ENCODE data around the gene PTPDC1. TPM values are rescaled to one million over a fixed set of nuclear protein-coding genes. Genes with fewer than 3 reads are reported as not detected.

The PTPDC1 gene
- total RNA-seq, 3 donors from 2014 or later (not counting 1 experiment from before 2014, with no cell fraction given) = 2.8 to 3.9 (median 3.4) TPM

DNA sequence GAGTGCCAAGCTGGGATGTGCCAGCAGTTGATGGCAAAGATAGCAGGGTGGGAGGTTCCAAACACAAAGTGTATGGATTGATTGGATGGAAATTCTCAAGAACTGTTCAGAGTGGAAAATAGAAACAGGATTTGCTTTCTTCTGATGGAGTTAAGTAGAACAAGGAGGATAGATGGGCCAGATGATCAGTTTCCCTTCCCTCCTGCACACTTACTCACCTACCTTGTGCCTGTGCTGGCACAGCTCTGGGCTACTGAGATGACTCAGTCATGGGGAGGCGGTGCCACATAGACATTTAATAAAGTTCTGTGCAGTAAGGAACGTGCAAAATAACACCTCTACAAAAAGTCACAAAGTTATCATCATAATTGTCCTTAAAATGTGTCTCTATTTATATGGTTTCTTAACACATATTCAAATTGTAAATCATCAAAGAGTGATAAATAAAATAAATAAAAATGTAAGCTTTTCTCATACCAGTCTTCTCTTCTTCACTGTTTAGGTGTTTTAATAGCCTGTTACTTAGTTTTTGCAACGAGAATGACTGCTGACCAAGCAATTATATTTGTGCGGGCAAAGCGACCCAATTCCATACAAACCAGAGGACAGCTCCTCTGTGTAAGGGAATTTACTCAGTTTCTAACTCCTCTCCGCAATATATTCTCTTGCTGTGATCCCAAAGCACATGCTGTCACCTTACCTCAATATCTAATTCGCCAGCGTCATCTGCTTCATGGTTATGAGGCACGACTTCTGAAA is 12.7 kb downstream of the PTPDC1 start:
- Histone ChIP-seq H3K27ac (ENCODE audit: low read length) (no peak overlapping the region), H3K4me1 (ENCODE audit: control insufficient read depth, insufficient read depth, low read length) (no peaks in the 10 kb centered on the region), H3K9me3 (ENCODE audit: control insufficient read depth, insufficient read depth, low read length) (no peaks in the 10 kb centered on the region), H3K27me3 (ENCODE audit: control insufficient read depth, insufficient read depth, low read length) (no peaks in the 10 kb centered on the region), H3K4me3 (ENCODE audit: low read length) (no peak overlapping the region), H3K36me3 (ENCODE audit: control insufficient read depth, insufficient read depth, low read length) (peaks cover 2% of the 10 kb centered on the region)
- no peaks in the 10 kb centered on the region for H3K27me3 Mint-ChIP-seq (ENCODE audit: low read depth in 2 of 2)
- H3K4me3 Mint-ChIP-seq = no peak overlapping the region
- no peak for ATAC-seq
- H3K27ac Mint-ChIP-seq = no peak overlapping the region
- TF ChIP-seq, protein P1, sequence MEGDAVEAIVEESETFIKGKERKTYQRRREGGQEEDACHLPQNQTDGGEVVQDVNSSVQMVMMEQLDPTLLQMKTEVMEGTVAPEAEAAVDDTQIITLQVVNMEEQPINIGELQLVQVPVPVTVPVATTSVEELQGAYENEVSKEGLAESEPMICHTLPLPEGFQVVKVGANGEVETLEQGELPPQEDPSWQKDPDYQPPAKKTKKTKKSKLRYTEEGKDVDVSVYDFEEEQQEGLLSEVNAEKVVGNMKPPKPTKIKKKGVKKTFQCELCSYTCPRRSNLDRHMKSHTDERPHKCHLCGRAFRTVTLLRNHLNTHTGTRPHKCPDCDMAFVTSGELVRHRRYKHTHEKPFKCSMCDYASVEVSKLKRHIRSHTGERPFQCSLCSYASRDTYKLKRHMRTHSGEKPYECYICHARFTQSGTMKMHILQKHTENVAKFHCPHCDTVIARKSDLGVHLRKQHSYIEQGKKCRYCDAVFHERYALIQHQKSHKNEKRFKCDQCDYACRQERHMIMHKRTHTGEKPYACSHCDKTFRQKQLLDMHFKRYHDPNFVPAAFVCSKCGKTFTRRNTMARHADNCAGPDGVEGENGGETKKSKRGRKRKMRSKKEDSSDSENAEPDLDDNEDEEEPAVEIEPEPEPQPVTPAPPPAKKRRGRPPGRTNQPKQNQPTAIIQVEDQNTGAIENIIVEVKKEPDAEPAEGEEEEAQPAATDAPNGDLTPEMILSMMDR (IDR thresholded peaks at IDR 0.05) = no peak
- no peak for DNase-seq
- 99% methylated on average over 8 of the region's 9 CpGs for WGBS (ENCODE audit: insufficient coverage)
- no peaks in the 10 kb centered on the region for H3K36me3 Mint-ChIP-seq
- no peaks in the 10 kb centered on the region for H3K9me3 Mint-ChIP-seq
- intact Hi-C loops (cut with micrococcal nuclease) = no loop called here
- H3K4me1 Mint-ChIP-seq = peaks cover 10 to 13% of the 10 kb centered on the region in 2 donors

DNA sequence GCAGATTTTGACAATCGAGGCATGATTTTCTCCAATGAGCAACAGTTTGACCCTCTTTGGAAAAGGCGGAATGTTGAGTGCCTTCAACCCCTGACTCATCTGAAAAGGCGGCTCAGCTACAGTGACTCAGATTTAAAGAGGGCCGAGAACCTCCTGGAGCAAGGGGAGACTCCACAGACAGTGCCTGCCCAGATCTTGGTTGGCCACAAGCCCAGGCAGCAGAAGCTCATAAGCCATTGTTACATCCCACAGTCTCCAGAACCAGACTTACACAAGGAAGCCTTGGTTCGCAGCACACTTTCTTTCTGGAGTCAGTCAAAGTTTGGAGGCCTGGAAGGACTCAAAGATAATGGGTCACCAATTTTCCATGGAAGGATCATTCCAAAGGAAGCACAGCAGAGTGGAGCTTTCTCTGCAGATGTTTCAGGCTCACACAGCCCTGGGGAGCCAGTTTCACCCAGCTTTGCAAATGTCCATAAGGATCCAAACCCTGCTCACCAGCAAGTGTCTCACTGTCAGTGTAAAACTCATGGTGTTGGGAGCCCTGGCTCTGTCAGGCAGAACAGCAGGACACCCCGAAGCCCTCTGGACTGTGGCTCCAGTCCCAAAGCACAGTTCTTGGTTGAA is 13.6 kb downstream of the PTPDC1 start:
- DNase-seq = no peak
- Histone ChIP-seq H3K27ac (ENCODE audit: low read length) (no peak overlapping the region), H3K4me1 (ENCODE audit: control insufficient read depth, insufficient read depth, low read length) (no peaks in the 10 kb centered on the region), H3K36me3 (ENCODE audit: control insufficient read depth, insufficient read depth, low read length) (peaks cover 2% of the 10 kb centered on the region), H3K4me3 (ENCODE audit: low read length) (no peak overlapping the region), H3K9me3 (ENCODE audit: control insufficient read depth, insufficient read depth, low read length) (no peaks in the 10 kb centered on the region), H3K27me3 (ENCODE audit: control insufficient read depth, insufficient read depth, low read length) (no peaks in the 10 kb centered on the region)
- Mint-ChIP-seq H3K4me1 (peaks cover 10 to 13% of the 10 kb centered on the region in 2 donors), H3K27ac (no peak overlapping the region), H3K9me3 (no peaks in the 10 kb centered on the region), H3K27me3 (ENCODE audit: low read depth in 2 of 2) (no peaks in the 10 kb centered on the region), H3K4me3 (no peak overlapping the region), H3K36me3 (no peaks in the 10 kb centered on the region)
- intact Hi-C loops (cut with micrococcal nuclease) = no loop called here
- no peak for ATAC-seq
- WGBS (ENCODE audit: insufficient coverage) = 94% methylated on average over 6 of the region's 6 CpGs
- TF ChIP-seq, protein P1 (IDR thresholded peaks at IDR 0.05) = no peak

DNA sequence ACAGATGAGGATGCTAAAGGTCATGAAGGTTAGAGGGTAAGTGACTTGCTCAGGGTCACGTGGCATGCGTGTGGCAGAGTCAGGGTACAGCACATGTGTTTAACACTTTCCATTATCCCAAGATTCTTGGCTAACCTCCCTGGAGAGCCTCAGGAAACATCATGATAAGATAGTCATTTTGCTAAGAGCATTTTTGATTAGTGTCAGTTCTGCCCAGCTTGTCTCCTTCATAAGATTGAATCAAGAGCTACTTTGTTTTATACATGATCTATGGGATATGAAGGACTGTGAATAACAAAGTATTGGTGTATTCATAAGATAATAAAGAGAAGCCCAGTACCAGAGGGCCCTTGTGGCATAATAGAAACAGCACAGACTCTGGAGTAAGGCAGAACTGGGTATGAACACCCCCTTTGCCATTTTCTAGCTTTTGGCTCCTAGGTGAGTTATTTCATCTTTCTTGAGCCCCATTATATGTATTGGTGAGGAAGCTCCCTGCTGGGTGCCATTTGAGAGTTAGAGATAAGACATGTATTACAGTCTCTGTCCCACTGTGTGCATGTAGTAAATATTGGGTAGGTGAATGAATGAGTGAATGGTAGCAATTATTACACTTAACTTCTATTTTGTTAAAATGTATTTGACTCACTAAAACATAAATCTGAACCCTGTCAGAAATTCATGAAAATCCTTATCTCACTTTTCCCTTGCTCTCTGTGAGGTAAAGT is 16.1 kb downstream of the PTPDC1 start:
- Histone ChIP-seq H3K4me3 (ENCODE audit: low read length) (no peak overlapping the region), H3K27ac (ENCODE audit: low read length) (no peak overlapping the region), H3K36me3 (ENCODE audit: control insufficient read depth, insufficient read depth, low read length) (peaks cover 2% of the 10 kb centered on the region), H3K4me1 (ENCODE audit: control insufficient read depth, insufficient read depth, low read length) (no peaks in the 10 kb centered on the region), H3K9me3 (ENCODE audit: control insufficient read depth, insufficient read depth, low read length) (no peaks in the 10 kb centered on the region), H3K27me3 (ENCODE audit: control insufficient read depth, insufficient read depth, low read length) (no peaks in the 10 kb centered on the region)
- H3K4me1 Mint-ChIP-seq = peaks cover 10 to 13% of the 10 kb centered on the region in 2 donors
- no CpG with 5 or more reads among the region's 2 CpGs for WGBS (ENCODE audit: insufficient coverage)
- intact Hi-C loops (cut with micrococcal nuclease) = no loop called here
- H3K27ac Mint-ChIP-seq = no peak overlapping the region
- ATAC-seq (no peak), DNase-seq (no peak)
- TF ChIP-seq, protein P1 (IDR thresholded peaks at IDR 0.05) = no peak
- no peak overlapping the region for H3K4me3 Mint-ChIP-seq
- H3K27me3 Mint-ChIP-seq (ENCODE audit: low read depth in 2 of 2) = no peaks in the 10 kb centered on the region
- no peaks in the 10 kb centered on the region for H3K36me3 Mint-ChIP-seq
- no peaks in the 10 kb centered on the region for H3K9me3 Mint-ChIP-seq

Measured in natural killer cell (primary cell).